Activated CD8-positive, alpha-beta T cell treated with anti-CD3 and anti-CD28 coated beads for 36 hours (primary cell): Measurements from ENCODE around the gene ERC2. TPM values are rescaled to one million over a fixed set of nuclear protein-coding genes. Genes with fewer than 3 reads are reported as not detected.

Experiments
- ATAC-seq: fragments of 200-7000 bp; cut with Tn5 transposase; one replicate; pipeline ENCODE4 v1.10.0; 2021; ENCODE audit warnings: mild to moderate bottlenecking, moderate library complexity
- CTCF ChIA-PET: fragments of 350-600 bp; sonication (Branson Sonifier 250); formaldehyde crosslinking; loops from one replicate; lab custom pipeline; 2021; ENCODE audit warnings: antibody characterized with exemption; lab: Charles Lee
- POLR2A ChIA-PET: fragments of 350-600 bp; sonication (Branson Sonifier 250); formaldehyde crosslinking; loops from one replicate; lab custom pipeline; 2021; ENCODE audit warnings: antibody characterized with exemption; lab: Charles Lee
- DNase-seq: peaks from one replicate; pipeline ENCODE4 v3.0.0-alpha.2; 2020
- H3K27ac Mint-ChIP-seq: one replicate; pipeline ENCODE4 v1.8.0; 2021; ENCODE audit warnings: mild to moderate bottlenecking, mixed read lengths
- H3K27me3 Mint-ChIP-seq: one replicate; pipeline ENCODE4 v1.8.0; 2021; ENCODE audit warnings: mixed read lengths
- H3K36me3 Mint-ChIP-seq: one replicate; pipeline ENCODE4 v1.8.0; 2021; ENCODE audit warnings: low read depth, mixed read lengths
- H3K4me1 Mint-ChIP-seq: one replicate; pipeline ENCODE4 v1.8.0; 2021; ENCODE audit warnings: low read depth, mixed read lengths
- H3K4me3 Mint-ChIP-seq: one replicate; pipeline ENCODE4 v1.8.0; 2021; ENCODE audit warnings: mild to moderate bottlenecking, moderate library complexity, mixed read lengths
- H3K9me3 Mint-ChIP-seq: one replicate; pipeline ENCODE4 v1.8.0; 2021; ENCODE audit warnings: mixed read lengths
- intact Hi-C: fragments of 100-400 bp; cut with micrococcal nuclease; formaldehyde crosslinking; loops from one replicate; pipeline ENCODE4 v1.10.0; 2022
- total RNA-seq, 2 experiments: library from RNA; stranded (reverse); gene quantifications; one replicate each; pipeline ENCODE4 v1.2.3, GENCODE V29; 2021
- TF ChIP-seq, protein P1 (sequence below): fragments of 200-600 bp; IDR thresholded peaks from one replicate; pipeline ENCODE4 v1.8.0; 2022; ENCODE audit warnings: antibody characterized with exemption, mild to moderate bottlenecking

The ERC2 gene
- total RNA-seq, 2 experiments from 2014 or later: 0.18 to 0.52 TPM

DNA sequence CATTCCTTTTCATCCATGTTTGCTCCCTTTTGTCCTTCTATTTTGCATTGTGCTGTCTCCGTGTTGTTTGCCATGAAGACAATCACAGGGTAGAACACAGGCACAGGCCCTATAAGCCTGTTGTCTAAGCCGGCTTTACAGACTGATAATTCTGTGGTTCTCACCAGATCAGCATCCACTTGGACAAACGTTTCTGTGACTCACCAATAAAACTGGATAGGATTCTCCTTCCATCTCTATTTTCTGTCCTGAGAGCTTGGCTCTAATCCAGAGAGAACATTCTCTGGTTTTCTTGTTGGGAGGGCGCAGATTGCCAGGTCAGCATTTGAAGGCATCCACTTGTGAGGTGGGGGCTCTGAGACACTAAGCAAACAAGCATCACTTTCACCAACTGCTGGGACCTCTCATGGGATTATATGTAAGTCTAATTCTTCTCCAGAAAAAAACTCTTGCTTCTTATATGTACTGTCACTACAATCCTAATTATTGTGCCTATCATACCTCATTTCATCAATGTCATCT is 101.6 kb downstream of the ERC2 start:
- Mint-ChIP-seq H3K27me3 (peaks cover 18% of the 10 kb centered on the region), H3K4me3 (no peak overlapping the region), H3K4me1 (no peaks in the 10 kb centered on the region), H3K36me3 (no peaks in the 10 kb centered on the region), H3K9me3 (no peaks in the 10 kb centered on the region), H3K27ac (no peak overlapping the region)
- ATAC-seq (no peak), DNase-seq (no peak)
- intact Hi-C loops: no loop called here
- TF ChIP-seq, protein P1, sequence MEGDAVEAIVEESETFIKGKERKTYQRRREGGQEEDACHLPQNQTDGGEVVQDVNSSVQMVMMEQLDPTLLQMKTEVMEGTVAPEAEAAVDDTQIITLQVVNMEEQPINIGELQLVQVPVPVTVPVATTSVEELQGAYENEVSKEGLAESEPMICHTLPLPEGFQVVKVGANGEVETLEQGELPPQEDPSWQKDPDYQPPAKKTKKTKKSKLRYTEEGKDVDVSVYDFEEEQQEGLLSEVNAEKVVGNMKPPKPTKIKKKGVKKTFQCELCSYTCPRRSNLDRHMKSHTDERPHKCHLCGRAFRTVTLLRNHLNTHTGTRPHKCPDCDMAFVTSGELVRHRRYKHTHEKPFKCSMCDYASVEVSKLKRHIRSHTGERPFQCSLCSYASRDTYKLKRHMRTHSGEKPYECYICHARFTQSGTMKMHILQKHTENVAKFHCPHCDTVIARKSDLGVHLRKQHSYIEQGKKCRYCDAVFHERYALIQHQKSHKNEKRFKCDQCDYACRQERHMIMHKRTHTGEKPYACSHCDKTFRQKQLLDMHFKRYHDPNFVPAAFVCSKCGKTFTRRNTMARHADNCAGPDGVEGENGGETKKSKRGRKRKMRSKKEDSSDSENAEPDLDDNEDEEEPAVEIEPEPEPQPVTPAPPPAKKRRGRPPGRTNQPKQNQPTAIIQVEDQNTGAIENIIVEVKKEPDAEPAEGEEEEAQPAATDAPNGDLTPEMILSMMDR: no peak
- ChIA-PET POLR2A (no interaction called here), CTCF (no interaction called here)

DNA sequence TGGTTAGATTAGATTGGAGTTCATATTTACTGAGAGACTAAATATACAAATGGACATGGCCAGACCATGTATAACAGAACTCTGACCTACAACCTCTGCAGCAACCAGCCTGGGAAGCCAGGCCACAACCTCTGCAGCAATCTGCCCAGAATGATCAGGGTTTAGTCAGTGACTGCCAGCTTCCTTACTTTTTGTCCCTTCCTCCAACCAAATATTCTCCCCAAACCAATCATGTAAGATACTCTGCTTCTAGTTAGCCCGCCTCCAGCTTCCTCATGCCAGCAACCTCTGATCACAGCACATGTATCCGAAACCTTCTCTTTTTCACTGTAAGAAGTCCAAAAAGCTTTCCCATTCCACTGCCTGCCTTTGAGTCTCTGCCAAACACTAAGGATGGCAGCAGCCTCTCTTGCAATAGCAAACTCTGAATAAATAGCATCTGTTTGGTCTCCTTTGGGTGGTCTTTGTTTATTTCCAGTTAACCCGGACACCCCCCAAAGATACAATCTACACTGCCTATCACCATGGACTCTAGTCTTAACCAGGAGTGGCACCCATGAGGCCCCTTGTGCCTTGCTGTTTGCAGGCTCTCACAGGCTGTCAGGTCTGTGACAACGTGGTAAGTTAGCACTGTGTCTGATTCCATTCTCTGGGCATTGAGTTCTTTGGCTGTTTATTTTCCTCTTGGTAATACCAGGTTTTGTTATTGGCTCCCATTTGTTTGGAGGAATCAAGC is 102.2 kb downstream of the ERC2 start:
- CTCF ChIA-PET: no interaction called here
- intact Hi-C loops: no loop called here

DNA sequence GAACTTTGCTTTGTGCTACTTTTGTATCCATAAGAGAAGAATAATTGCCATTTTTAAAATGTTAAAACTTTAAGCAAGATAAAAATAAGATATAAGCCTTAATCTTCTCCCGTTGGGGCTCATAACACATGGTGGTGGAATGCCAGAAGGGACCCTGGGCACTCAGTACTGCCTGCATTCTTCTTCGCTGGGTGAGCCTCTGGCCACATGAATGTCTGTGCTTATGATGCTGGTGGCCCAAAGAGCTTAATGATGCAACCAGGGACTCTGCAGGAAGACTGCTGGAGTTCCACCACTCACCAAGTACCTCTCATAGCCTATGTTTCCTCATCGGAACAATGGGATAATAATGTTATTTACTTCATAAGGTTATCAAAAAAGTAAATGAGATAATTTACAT is 103.6 kb downstream of the ERC2 start:
- Mint-ChIP-seq H3K27me3 (peaks cover 10% of the 10 kb centered on the region), H3K9me3 (no peaks in the 10 kb centered on the region), H3K4me3 (no peak overlapping the region), H3K27ac (no peak overlapping the region), H3K36me3 (no peaks in the 10 kb centered on the region), H3K4me1 (no peaks in the 10 kb centered on the region)
- DNase-seq: no peak
- ChIA-PET CTCF (no interaction called here), POLR2A (no interaction called here)
- intact Hi-C loops: no loop called here
- TF ChIP-seq, protein P1: no peak
- ATAC-seq: no peak

More for the DNA sequence above, 102.2 kb downstream of the ERC2 start:
- Mint-ChIP-seq H3K27ac (no peak overlapping the region), H3K36me3 (no peaks in the 10 kb centered on the region), H3K4me3 (no peak overlapping the region), H3K9me3 (no peaks in the 10 kb centered on the region), H3K4me1 (no peaks in the 10 kb centered on the region), H3K27me3 (peaks cover 15% of the 10 kb centered on the region)
- DNase-seq (no peak), ATAC-seq (no peak)
- POLR2A ChIA-PET: interaction anchor here (0.6 kb wide), 1 partner anchor 1171 kb away, joined by 3 read pairs; no protein-coding TSS in a partner anchor
- TF ChIP-seq, protein P1: no peak

DNA sequence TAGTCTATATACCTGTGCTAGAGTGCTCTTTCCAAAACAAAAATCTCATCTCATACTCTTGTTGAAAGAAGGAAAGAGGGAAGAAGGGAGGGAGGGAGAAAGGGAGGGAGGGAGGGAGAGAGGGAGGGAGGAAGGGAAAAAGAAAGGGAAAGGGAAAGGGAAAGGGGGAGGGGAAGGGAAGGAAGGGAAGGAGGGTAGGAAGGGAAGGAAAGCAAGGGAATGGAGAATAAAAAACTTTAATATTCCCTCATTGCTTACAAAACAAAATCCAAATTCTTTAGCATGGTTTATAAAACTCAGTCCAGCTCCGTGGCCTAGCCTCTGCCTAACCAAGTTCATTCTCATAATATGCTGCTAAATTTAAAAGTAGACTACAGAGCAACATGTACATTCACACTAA is 104.5 kb downstream of the ERC2 start:
- no peaks in the 10 kb centered on the region for H3K4me1 Mint-ChIP-seq
- intact Hi-C loops: no loop called here
- ChIA-PET CTCF (no interaction called here), POLR2A (no interaction called here)
- no peaks in the 10 kb centered on the region for H3K9me3 Mint-ChIP-seq
- TF ChIP-seq, protein P1: no peak
- no peaks in the 10 kb centered on the region for H3K36me3 Mint-ChIP-seq
- DNase-seq: no peak
- H3K27ac Mint-ChIP-seq: no peak overlapping the region
- no peak for ATAC-seq
- H3K27me3 Mint-ChIP-seq: peaks cover 10% of the 10 kb centered on the region
- H3K4me3 Mint-ChIP-seq: no peak overlapping the region

DNA sequence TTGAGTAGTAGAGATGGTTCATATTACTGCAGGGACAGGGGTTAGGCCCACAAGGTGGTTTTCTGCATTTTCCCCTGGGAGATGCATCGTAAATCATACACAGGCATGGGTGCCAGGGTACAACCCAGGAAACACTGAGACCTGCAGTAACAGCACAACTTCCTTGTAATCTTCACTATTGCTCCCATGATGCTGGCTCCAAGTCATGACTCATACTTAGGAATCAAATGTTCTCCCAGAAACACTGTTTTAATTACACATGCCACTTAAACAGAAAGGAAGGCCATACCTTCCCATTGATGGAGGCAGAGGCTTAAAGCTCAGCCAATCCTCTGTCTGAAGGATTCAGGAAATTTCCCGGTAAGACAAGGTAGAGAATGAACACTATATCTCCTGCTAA is 106.5 kb downstream of the ERC2 start:
- Mint-ChIP-seq H3K36me3 (no peaks in the 10 kb centered on the region), H3K27me3 (peaks cover 11% of the 10 kb centered on the region), H3K27ac (no peak overlapping the region), H3K4me3 (no peak overlapping the region), H3K9me3 (no peaks in the 10 kb centered on the region), H3K4me1 (no peaks in the 10 kb centered on the region)
- ChIA-PET POLR2A (no interaction called here), CTCF (interaction anchor here (1.0 to 1.5 kb wide), 2 partner anchors 22 to 24 kb away, joined by 3 read pairs; no protein-coding TSS in a partner anchor)
- TF ChIP-seq, protein P1: no peak
- no peak for ATAC-seq
- intact Hi-C loops: no loop called here
- no peak for DNase-seq
